SK-N-SH (cell line): ENCODE measurements around the gene MRPS27. TPM values are rescaled to one million over a fixed set of nuclear protein-coding genes. Genes with fewer than 3 reads are reported as not detected.

ENCODE experiments used
- CTCF ChIA-PET: fragments of 300-600, 350-600 bp; formaldehyde crosslinking; extraction: SDS; loops from one replicate; lab custom pipeline; 2021; lab: Yijun Ruan, JAX
- POLR2A ChIA-PET: fragments of 350-600 bp; sonication (Branson Sonifier 250); formaldehyde crosslinking; extraction: SDS; loops from one replicate; lab custom pipeline; 2020; ENCODE audit warnings: antibody characterized with exemption, inconsistent platforms; lab: Yijun Ruan, JAX
- DNase-seq: peaks from one replicate; pipeline ENCODE4 v3.0.0; 2012
- H2AFZ ChIP-seq: fragments of 200-600 bp; sonication (generic); 2 replicates; pipeline ENCODE4 v1.8.1; 2016; ENCODE audit warnings: antibody characterized with exemption, mild to moderate bottlenecking, low read depth
- H3F3A ChIP-seq: fragments of 200-600 bp; sonication (generic); replicated peaks from 2 replicates; pipeline ENCODE3; 2016; ENCODE audit warnings: antibody characterized with exemption, mild to moderate bottlenecking; ENCODE audit not compliant: insufficient read depth
- H3K27ac ChIP-seq, 2 experiments: fragments of 200-500 bp in 1 of 2; fragments of 200-600 bp in 1 of 2; sonication (Bioruptor generic) in 1 of 2; sonication (generic), shearing (Covaris generic) in 1 of 2; 2 replicates each; pipeline versions ENCODE4 v1.5.1 to v1.6.1; 2014 to 2016; ENCODE audit warnings: low read depth in 2 of 2, inconsistent platforms in 1 of 2, low read length in 1 of 2, mild to moderate bottlenecking in 1 of 2, mixed read lengths in 1 of 2
- H3K27me3 ChIP-seq: fragments of 200-600 bp; sonication (generic), shearing (Covaris generic); 2 replicates; pipeline ENCODE4 v1.6.1; 2016; ENCODE audit warnings: mixed run types; ENCODE audit not compliant: insufficient read depth
- H3K36me3 ChIP-seq, 2 experiments: fragments of 200-500 bp in 1 of 2; fragments of 200-600 bp in 1 of 2; sonication (Bioruptor generic) in 1 of 2; sonication (generic) in 1 of 2; replicated peaks in 1 of 2; 2 replicates each; pipeline versions ENCODE3 to v1.5.1; 2014 to 2016; ENCODE audit warnings: low read length in 1 of 2, mild to moderate bottlenecking in 1 of 2; ENCODE audit not compliant: insufficient read depth in 2 of 2, control insufficient read depth in 1 of 2
- H3K4me1 ChIP-seq, 2 experiments: fragments of 200-500 bp in 1 of 2; fragments of 200-600 bp in 1 of 2; sonication (Bioruptor generic) in 1 of 2; sonication (generic), shearing (Covaris generic) in 1 of 2; 2 replicates each; pipeline versions ENCODE4 v1.5.1 to v1.6.1; 2014 to 2016; ENCODE audit warnings: low read depth in 1 of 2, low read length in 1 of 2, mixed run types in 1 of 2; ENCODE audit not compliant: insufficient read depth in 2 of 2, control insufficient read depth in 1 of 2
- H3K4me2 ChIP-seq: fragments of 200-600 bp; sonication (generic), shearing (Covaris generic); 2 replicates; pipeline ENCODE4 v1.6.1; 2017; ENCODE audit warnings: mixed run types
- H3K4me3 ChIP-seq, 2 experiments: fragments of 200-500 bp in 1 of 2; fragments of 200-600 bp in 1 of 2; sonication (Bioruptor generic) in 1 of 2; sonication (generic), shearing (Covaris generic) in 1 of 2; 2 replicates each; pipeline versions ENCODE4 v1.5.1 to v1.8.1; 2014 to 2016; ENCODE audit warnings: low read depth in 2 of 2, inconsistent platforms in 1 of 2, low read length in 1 of 2, mild to moderate bottlenecking in 1 of 2, mixed read lengths in 1 of 2, moderate library complexity in 1 of 2
- H3K79me2 ChIP-seq: fragments of 200-600 bp; sonication (generic); 2 replicates; pipeline ENCODE4 v1.8.1; 2017; ENCODE audit warnings: mild to moderate bottlenecking; ENCODE audit not compliant: insufficient read depth
- H3K9ac ChIP-seq: fragments of 200-600 bp; sonication (generic); 2 replicates; pipeline ENCODE4 v1.6.1; 2017; ENCODE audit warnings: mixed run types
- H3K9me2 ChIP-seq: fragments of 200-600 bp; sonication (generic); 2 replicates; pipeline ENCODE4 v1.6.1; 2017; ENCODE audit warnings: mixed run types
- H3K9me3 ChIP-seq: fragments of 200-600 bp; sonication (generic); 2 replicates; pipeline ENCODE4 v1.6.1; 2017; ENCODE audit warnings: mixed run types, mild to moderate bottlenecking, moderate library complexity
- H4K20me1 ChIP-seq: fragments of 200-600 bp; sonication (generic); 2 replicates; pipeline ENCODE4 v1.6.1; 2017; ENCODE audit warnings: mild to moderate bottlenecking, mixed run types; ENCODE audit not compliant: insufficient read depth
- CHD2 ChIP-seq: fragments of 150-350 bp; IDR thresholded peaks from 2 replicates; pipeline ENCODE4 v1.6.1; 2018; ENCODE audit warnings: low read length; ENCODE audit not compliant: partially characterized antibody
- ELF1 ChIP-seq: IDR thresholded peaks from 2 replicates; pipeline ENCODE4 v1.4.0; 2012
- EZH2phosphoT487 ChIP-seq: fragments of 200-600 bp; sonication (generic); IDR thresholded peaks from 2 replicates; pipeline ENCODE4 v1.6.1; 2017; ENCODE audit warnings: low read depth, mixed run types, mild to moderate bottlenecking, antibody characterized with exemption, moderate library complexity, borderline replicate concordance
- FOSL2 ChIP-seq: IDR thresholded peaks from 2 replicates; pipeline ENCODE4 v1.4.0; 2012; ENCODE audit warnings: low read depth, mild to moderate bottlenecking, moderate library complexity, borderline replicate concordance
- MXI1 ChIP-seq: IDR thresholded peaks from 2 replicates; pipeline ENCODE4 v1.6.1; 2012; ENCODE audit warnings: mild to moderate bottlenecking, low read depth, low read length, improper control_type of control experiment
- NFIC ChIP-seq: IDR thresholded peaks from 2 replicates; pipeline ENCODE4 v1.4.0; 2012; ENCODE audit warnings: borderline replicate concordance
- PBX3 ChIP-seq: IDR thresholded peaks from 2 replicates; pipeline ENCODE4; 2012
- POLR2AphosphoS5 ChIP-seq: IDR thresholded peaks from 2 replicates; pipeline ENCODE4 v1.6.1; 2012; ENCODE audit warnings: low read depth, low read length
- SIN3A ChIP-seq: IDR thresholded peaks from 2 replicates; pipeline ENCODE4 v1.6.1; 2012; ENCODE audit warnings: low read depth, mild to moderate bottlenecking, low read length, moderate library complexity, borderline replicate concordance
- SMC3 ChIP-seq: IDR thresholded peaks from 2 replicates; pipeline ENCODE4 v1.6.1; 2012; ENCODE audit warnings: low read depth, low read length, improper control_type of control experiment
- TEAD4 ChIP-seq: IDR thresholded peaks from 2 replicates; pipeline ENCODE4 v1.4.0; 2012; ENCODE audit warnings: mild to moderate bottlenecking, borderline replicate concordance; ENCODE audit not compliant: insufficient read depth
- WGBS: methylation state at CpG from one replicate; pipeline ENCODE4 v1.1.6; 2017; ENCODE audit warnings: low lambda C conversion rate; 5-methylcytosine and 5-hydroxymethylcytosine counted together
- polyA plus RNA-seq, 3 experiments: library from polyadenylated mRNA; depleted of rRNA; stranded (reverse); fragments of >200 nt; gene quantifications; 2 replicates each; pipeline ENCODE4 v1.2.3, GENCODE V29; 2012
- TF ChIP-seq, protein P1 (sequence below): fragments of 150-350 bp; IDR thresholded peaks from 2 replicates; pipeline ENCODE4 v1.6.1; 2016; ENCODE audit warnings: mild to moderate bottlenecking, low read depth, low read length

Gene MRPS27
- polyA plus RNA-seq, 1 of the 3 experiments (the other 2 are of a cell fraction): 37.5 TPM

GRCh38 chr5:72252008-72252407, 68.0 kb downstream of the MRPS27 start:
- no peak overlapping the region for H3K9ac ChIP-seq
- H3K79me2 ChIP-seq: peaks cover 37% of the 10 kb centered on the region
- H4K20me1 ChIP-seq: no peaks in the 10 kb centered on the region
- H3K4me1 ChIP-seq: peaks cover 15 to 63% of the 10 kb centered on the region in 2 experiments
- peaks cover under 1 to 2% of the 10 kb centered on the region in 2 experiments for H3K36me3 ChIP-seq
- H3K9me2 ChIP-seq: no peaks in the 10 kb centered on the region
- H3K27ac ChIP-seq: peak overlapping the region; percentile 74 to 88
- H2AFZ ChIP-seq: no peak overlapping the region
- no peak overlapping the region for H3K4me3 ChIP-seq
- no peaks in the 10 kb centered on the region for H3K27me3 ChIP-seq
- ChIA-PET CTCF (interaction anchor here (0.6 to 0.7 kb wide), 2 partner anchors 67 to 1248 kb away, joined by 3 read pairs; no protein-coding TSS in a partner anchor), POLR2A (no interaction called here)
- no peak for DNase-seq
- peak overlapping the region; percentile 68 for H3K4me2 ChIP-seq
- peaks cover 59% of the 10 kb centered on the region for H3F3A ChIP-seq
- TF ChIP-seq, protein P1, sequence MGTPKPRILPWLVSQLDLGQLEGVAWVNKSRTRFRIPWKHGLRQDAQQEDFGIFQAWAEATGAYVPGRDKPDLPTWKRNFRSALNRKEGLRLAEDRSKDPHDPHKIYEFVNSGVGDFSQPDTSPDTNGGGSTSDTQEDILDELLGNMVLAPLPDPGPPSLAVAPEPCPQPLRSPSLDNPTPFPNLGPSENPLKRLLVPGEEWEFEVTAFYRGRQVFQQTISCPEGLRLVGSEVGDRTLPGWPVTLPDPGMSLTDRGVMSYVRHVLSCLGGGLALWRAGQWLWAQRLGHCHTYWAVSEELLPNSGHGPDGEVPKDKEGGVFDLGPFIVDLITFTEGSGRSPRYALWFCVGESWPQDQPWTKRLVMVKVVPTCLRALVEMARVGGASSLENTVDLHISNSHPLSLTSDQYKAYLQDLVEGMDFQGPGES: no peak
- TF ChIP-seq FOSL2: no peak
- no peak for TF ChIP-seq ELF1
- no peaks in the 10 kb centered on the region for H3K9me3 ChIP-seq

DNA sequence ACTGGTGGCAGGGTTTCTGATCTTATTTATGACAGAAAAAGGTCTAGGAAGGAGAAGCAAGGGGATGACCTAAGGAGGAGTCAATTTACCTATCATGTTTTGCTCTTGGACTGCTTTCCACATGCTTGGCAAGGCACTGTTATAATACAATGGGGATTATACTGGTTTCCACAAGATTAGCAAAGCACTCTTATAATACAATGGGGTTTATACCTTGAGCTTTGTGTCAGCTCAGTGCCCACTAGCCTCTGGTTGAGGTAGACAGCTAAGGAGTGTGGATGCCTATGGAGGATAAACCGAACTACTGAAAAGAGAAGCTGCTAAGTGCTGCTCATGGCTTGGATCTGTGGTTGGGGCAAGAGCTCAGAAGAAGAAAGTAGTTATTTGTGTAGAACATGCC, 68.7 kb downstream of the MRPS27 start:
- CTCF ChIA-PET: interaction anchor here (0.6 to 0.7 kb wide), 3 partner anchors 29 to 1249 kb away, joined by 3 read pairs; no protein-coding TSS in a partner anchor

More for the DNA sequence above, 68.7 kb downstream of the MRPS27 start:
- Histone ChIP-seq H3K9me3 (no peaks in the 10 kb centered on the region), H3K4me1 (peaks cover 20 to 70% of the 10 kb centered on the region in 2 experiments), H3K4me3 (no peak overlapping the region), H3K9me2 (no peaks in the 10 kb centered on the region), H3K79me2 (peaks cover 40% of the 10 kb centered on the region), H3F3A (peaks cover 61% of the 10 kb centered on the region), H3K4me2 (0 out of 2 replicates have a peak overlapping the region, but pooled peaks have one; percentile 68), H3K9ac (no peak overlapping the region), H3K36me3 (peaks cover 0 to under 1% of the 10 kb centered on the region in 2 experiments), H3K27me3 (no peaks in the 10 kb centered on the region), H3K27ac (peak overlapping the region in 1 of 2 experiments; percentile 99; a peak in 2 of 4 replicates), H4K20me1 (no peaks in the 10 kb centered on the region), H2AFZ (no peak overlapping the region)
- POLR2A ChIA-PET: no interaction called here
- TF ChIP-seq SIN3A (no peak), SMC3 (no peak), TEAD4 (no peak), EZH2phosphoT487 (no peak), MXI1 (no peak), NFIC (no peak), PBX3 (no peak), CHD2 (no peak), POLR2AphosphoS5 (no peak)
- WGBS: 94% methylated on average over 1 of the region's 1 CpG
- DNase-seq: no peak
